LNCAP (cell line): ENCODE results near the gene FOXS1.

ENCODE experiments used
- CTCF ChIP-seq: fragments of 450-650 bp; IDR thresholded peaks from 2 replicates; pipeline ENCODE4 v1.5.1; 2017; ENCODE audit warnings: mild to moderate bottlenecking

Gene FOXS1

GRCh38 chr20:31845300-31845863, at the start of gene FOXS1:
FOXS1 (minus strand) TSS chr20:31845604; CDS start chr20:31845542, 62 bp downstream.
- no peak for TF ChIP-seq CTCF

GRCh38 chr20:31890646-31891045, 45.2 kb upstream of the FOXS1 start:
- TF ChIP-seq CTCF = no peak

GRCh38 chr20:31883829-31884228, 38.4 kb upstream of the FOXS1 start:
- TF ChIP-seq CTCF = no peak

- TF ChIP-seq CTCF = no peak
Observed at GRCh38 chr20:31881945-31882344, 36.5 kb upstream of the FOXS1 start.

- no peak for TF ChIP-seq CTCF
Observed at GRCh38 chr20:31879143-31879987, 34.0 kb upstream of the FOXS1 start.

GRCh38 chr20:31877684-31878083, 32.3 kb upstream of the FOXS1 start:
- TF ChIP-seq CTCF = no peak

GRCh38 chr20:31875671-31876070, 30.3 kb upstream of the FOXS1 start:
- no peak for TF ChIP-seq CTCF
